HG03103 (cell line): Measurements from ENCODE around the gene PNPO.

Experiments used
- ATAC-seq: cut with Tn5 transposase; IDR thresholded peaks from one replicate; pipeline ENCODE4 v1.9.1; 2021; ENCODE audit warnings: low read depth; ENCODE audit not compliant: unreplicated experiment

The PNPO gene

DNA sequence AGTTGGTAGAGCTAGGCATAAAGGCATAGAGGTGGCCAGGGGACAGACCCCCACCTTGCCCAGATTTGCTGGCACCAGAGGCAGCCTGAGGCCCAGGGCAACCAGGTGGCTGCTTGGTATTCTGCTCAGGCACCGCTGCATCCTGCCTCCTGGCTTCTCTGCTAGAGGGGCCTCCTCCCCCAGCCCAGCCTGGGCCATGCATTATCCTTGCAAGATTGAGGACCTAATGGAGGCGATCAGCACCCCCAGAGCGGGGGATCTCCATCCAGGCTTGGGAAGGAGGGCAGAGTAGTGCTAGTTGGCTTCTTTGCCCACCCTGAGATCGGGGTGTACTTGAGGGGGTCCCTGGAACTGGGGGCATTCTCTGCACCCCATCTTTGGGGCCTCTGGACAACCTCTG is 53.4 kb downstream of the PNPO start:
- no peak for ATAC-seq

DNA sequence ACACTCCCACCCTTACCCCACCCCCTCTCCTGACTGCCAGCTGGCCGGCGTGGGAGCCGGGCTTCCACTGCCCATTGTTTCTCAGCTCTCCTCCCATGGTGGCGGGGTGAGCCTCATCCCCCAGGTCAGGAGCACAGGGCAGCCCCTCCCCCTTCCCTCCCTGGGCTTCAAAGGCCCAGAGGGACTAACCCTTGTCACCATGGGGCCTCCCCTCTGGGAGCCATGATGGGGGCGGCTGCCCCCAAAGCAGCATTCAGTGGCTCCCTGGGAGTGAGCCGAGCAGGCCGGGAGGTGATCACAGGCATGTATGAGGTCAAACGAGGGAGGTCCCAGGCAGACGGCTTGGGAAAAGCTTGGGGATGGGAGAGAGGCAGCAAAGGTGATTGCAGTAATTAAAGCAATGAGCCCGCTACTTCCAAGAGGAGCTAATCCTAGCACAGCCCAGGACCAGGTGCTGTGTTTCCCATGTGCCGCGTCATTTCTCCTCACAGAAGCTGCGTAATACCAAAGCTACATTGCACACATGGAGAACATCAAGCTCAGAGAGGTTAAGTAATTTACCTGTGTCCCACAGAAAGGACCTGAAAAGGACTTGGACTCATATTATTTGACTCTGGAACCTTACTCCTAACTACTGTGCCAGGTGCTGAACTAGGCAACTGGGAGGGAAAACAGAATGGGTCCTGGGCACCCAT is 54.0 kb downstream of the PNPO start:
- ATAC-seq = no peak

DNA sequence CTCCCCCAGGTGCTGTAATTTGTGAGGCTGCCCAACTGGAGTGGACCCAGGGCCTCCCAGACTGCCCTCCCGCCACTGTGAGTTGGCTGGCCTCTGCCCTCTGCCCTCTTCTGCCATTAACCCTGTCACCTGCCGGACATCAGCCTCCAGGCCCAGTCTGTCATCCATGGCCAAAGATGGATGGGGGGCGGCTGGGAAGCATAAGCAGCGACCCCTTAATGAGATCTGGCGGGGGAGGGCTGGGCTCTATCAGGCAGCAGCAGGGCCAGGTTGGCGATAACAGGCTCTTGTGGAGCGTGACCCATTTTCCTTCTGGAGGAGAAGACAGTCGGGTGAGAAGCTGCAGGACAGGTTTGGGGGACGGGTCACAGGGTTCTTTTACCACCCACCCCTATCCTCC is 54.8 kb downstream of the PNPO start:
- no peak for ATAC-seq

DNA sequence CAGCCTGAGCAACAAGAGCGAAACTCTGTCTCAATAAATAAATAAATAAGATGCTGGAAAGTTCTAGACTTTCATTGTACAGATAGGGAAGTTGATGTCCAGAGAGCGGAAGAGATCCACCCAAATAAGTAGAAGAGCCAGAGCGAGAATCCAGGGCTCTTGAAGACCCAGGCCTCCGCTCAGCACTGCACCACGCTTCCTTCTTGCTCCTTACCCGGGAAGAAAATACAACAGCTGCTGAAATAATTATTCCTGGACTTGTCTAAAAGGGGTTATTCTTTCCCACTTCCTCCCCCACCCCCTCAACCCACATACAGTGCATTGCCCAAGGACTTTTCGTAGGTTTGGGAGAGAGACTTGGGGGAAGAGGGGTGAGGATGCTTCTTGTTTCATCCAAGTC is 56.2 kb downstream of the PNPO start:
- ATAC-seq = no peak

DNA sequence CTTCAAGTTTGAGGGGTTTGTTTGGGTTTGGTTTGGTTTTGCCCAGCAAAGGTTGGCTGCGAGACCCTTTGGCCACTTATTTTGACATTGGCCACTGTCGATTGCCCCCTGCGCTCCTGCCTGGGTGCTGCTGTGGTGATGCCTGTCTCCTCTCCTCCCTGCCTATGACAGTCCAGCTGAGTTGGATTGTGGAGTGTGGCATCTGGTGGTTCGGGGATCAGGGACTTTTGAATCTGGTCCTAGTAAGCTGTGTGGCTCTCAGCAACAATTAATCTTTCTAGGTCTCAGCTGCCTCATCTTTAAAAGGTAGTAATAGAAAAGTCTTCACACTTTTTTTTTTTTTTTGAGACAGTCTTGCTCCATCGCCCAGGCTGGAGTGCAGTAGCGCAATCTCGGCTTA is 56.7 kb downstream of the PNPO start:
- no peak for ATAC-seq
